Ovary (tissue), 3 donors: Measurements from ENCODE around the gene CHD9.

ENCODE experiments used
- POLR2A ChIP-seq: fragments of 450-650 bp; IDR thresholded peaks from one replicate; pipeline ENCODE4 v1.6.1; 2017; ENCODE audit warnings: antibody characterized with exemption, mild to moderate bottlenecking, moderate library complexity
- TF ChIP-seq, protein P1 (sequence below), 3 donors: fragments of 450-650 bp in 2 of 3; fragments of 200-600 bp in 1 of 3; IDR thresholded peaks; one replicate each; pipeline versions ENCODE4 v1.5.1 to v1.8.0; 2016 to 2022; ENCODE audit warnings: antibody characterized with exemption in 3 of 3, mild to moderate bottlenecking in 1 of 3
- donor health status: DM: no; HTN: no; CAD: no.

- TF ChIP-seq, protein P1, sequence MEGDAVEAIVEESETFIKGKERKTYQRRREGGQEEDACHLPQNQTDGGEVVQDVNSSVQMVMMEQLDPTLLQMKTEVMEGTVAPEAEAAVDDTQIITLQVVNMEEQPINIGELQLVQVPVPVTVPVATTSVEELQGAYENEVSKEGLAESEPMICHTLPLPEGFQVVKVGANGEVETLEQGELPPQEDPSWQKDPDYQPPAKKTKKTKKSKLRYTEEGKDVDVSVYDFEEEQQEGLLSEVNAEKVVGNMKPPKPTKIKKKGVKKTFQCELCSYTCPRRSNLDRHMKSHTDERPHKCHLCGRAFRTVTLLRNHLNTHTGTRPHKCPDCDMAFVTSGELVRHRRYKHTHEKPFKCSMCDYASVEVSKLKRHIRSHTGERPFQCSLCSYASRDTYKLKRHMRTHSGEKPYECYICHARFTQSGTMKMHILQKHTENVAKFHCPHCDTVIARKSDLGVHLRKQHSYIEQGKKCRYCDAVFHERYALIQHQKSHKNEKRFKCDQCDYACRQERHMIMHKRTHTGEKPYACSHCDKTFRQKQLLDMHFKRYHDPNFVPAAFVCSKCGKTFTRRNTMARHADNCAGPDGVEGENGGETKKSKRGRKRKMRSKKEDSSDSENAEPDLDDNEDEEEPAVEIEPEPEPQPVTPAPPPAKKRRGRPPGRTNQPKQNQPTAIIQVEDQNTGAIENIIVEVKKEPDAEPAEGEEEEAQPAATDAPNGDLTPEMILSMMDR (IDR thresholded peaks at IDR 0.05), result no peak
- TF ChIP-seq POLR2A, result no peak
Measured at GRCh38 chr16:53249331-53249730, 194.5 kb downstream of the CHD9 start.
